Testis (tissue), 3 donors: ENCODE measurements around the gene BEND4. TPM values are rescaled to one million over a fixed set of nuclear protein-coding genes. Genes with fewer than 3 reads are reported as not detected.

ENCODE experiments used
- DNase-seq: peaks from one replicate; pipeline ENCODE4 v3.0.0-alpha.2; 2019
- H3K27ac ChIP-seq, 2 donors: fragments of 200-600 bp; sonication (generic); one replicate each; pipeline ENCODE4 v1.5.1; 2019
- H3K27me3 ChIP-seq: fragments of 200-600 bp; sonication (generic); one replicate; pipeline ENCODE4 v1.5.1; 2019
- H3K36me3 ChIP-seq: fragments of 200-600 bp; sonication (generic); one replicate; pipeline ENCODE4 v1.5.1; 2017; ENCODE audit warnings: low read depth; ENCODE audit errors: missing control alignments
- H3K4me1 ChIP-seq: fragments of 200-600 bp; sonication (generic); one replicate; pipeline ENCODE4 v1.5.1; 2019
- H3K4me3 ChIP-seq, 2 donors: fragments of 200-600 bp; sonication (generic); one replicate each; pipeline ENCODE4 v1.5.1; 2017 to 2019
- H3K9me3 ChIP-seq: fragments of 200-600 bp; sonication (generic); one replicate; pipeline ENCODE4 v1.5.1; 2017
- CTCF ChIP-seq, 3 experiments: fragments of 450-650 bp in 2 of 3; fragments of 200-600 bp in 1 of 3; sonication (generic) in 1 of 3; IDR thresholded peaks; one replicate each; pipeline ENCODE4 v1.5.1; 2016 to 2019; ENCODE audit warnings: antibody characterized with exemption in 3 of 3, mild to moderate bottlenecking in 2 of 3, moderate library complexity in 1 of 3
- POLR2A ChIP-seq: fragments of 450-650 bp; IDR thresholded peaks from one replicate; pipeline ENCODE4 v1.6.1; 2017; ENCODE audit warnings: antibody characterized with exemption, mild to moderate bottlenecking, moderate library complexity
- WGBS, 2 donors: methylation state at CpG; one replicate each; pipeline ENCODE4 v1.1.5; 2018; 5-methylcytosine and 5-hydroxymethylcytosine counted together
- intact Hi-C: fragments of 100-400 bp; cut with DNase I; formaldehyde crosslinking; loops from one replicate; pipeline ENCODE4 v1.15.1; 2023; ENCODE audit warnings: low total_unique reads
- polyA plus RNA-seq: library from polyadenylated mRNA; stranded (reverse); fragments of 350-450 nt; fragmentation: Illumina TruSeq; extraction: RNeasy Lipid Tissue Mini Kit (QIAGEN cat#74804); gene quantifications from one replicate; pipeline ENCODE4 v1.2.3, GENCODE V29; 2014; ENCODE audit warnings: low read depth, low replicate concordance; ENCODE audit not compliant: insufficient read depth
- total RNA-seq, 2 donors: library from RNA; depleted of rRNA; stranded (reverse); fragments of >200 nt; gene quantifications; one replicate each; pipeline ENCODE4 v1.2.3, GENCODE V29; 2016

The BEND4 gene
- total and polyA plus RNA-seq, 3 donors from 2014 or later, result 16.0 to 43.7 (median 35.7) TPM

DNA sequence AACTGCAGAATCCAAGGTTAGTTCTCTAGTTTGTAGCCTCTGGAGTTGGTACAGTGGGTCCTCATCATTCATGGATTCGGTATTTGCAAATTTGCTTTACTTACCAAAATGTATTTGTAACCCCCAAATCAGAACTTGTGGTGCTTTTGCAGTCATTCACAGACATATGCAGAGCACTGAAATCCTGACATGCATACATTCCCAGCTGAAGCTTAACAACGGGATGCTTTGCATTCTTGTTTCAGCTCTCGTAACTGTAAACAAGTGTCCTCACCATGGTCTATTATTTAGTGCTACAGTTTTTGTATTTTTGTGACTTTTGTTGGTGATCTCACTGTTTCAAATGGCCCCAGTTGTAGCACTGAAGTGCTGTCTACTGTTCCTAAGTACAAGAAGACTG is 16.1 kb downstream of the BEND4 start:
- no peak overlapping the region for H3K27ac ChIP-seq
- no peak overlapping the region for H3K4me3 ChIP-seq
- TF ChIP-seq POLR2A (no peak), CTCF (IDR thresholded peaks at IDR 0.05) (no peak)
- no peak for DNase-seq
- intact Hi-C loops, result no loop called here
- 85 to 89% methylated on average over 3 of the region's 3 CpGs for WGBS, 2 donors
- H3K27me3 ChIP-seq, result no peaks in the 10 kb centered on the region
- no peaks in the 10 kb centered on the region for H3K9me3 ChIP-seq
- H3K4me1 ChIP-seq, result no peaks in the 10 kb centered on the region
- no peaks in the 10 kb centered on the region for H3K36me3 ChIP-seq

DNA sequence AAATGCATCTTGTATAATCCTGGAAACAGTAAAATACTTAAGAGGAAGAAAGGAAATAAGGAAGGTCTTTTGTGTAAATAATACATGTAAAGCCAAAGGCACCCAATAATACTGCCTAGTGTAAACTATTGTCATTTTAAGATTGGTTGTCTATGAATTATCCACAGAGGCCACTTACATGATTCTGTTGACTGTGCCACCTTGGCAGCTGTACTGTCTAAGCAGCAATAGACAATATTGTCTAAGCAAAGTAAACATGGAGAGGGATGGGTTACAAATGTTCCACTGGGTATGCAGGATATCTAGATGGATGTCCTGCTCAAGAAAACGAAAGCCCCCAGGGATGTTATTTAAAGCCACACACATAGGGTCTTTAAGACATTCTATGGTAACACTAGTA is 19.4 kb downstream of the BEND4 start:
- H3K4me1 ChIP-seq, result no peaks in the 10 kb centered on the region
- H3K4me3 ChIP-seq, result no peak overlapping the region
- no peak for DNase-seq
- no peak overlapping the region for H3K27ac ChIP-seq
- WGBS, 2 donors, result 79 to 81% methylated on average over 1 of the region's 1 CpG
- intact Hi-C loops, result no loop called here
- no peak for TF ChIP-seq POLR2A
- no peak for TF ChIP-seq CTCF (IDR thresholded peaks at IDR 0.05)
- no peaks in the 10 kb centered on the region for H3K27me3 ChIP-seq
- no peaks in the 10 kb centered on the region for H3K9me3 ChIP-seq
- H3K36me3 ChIP-seq, result no peaks in the 10 kb centered on the region

DNA sequence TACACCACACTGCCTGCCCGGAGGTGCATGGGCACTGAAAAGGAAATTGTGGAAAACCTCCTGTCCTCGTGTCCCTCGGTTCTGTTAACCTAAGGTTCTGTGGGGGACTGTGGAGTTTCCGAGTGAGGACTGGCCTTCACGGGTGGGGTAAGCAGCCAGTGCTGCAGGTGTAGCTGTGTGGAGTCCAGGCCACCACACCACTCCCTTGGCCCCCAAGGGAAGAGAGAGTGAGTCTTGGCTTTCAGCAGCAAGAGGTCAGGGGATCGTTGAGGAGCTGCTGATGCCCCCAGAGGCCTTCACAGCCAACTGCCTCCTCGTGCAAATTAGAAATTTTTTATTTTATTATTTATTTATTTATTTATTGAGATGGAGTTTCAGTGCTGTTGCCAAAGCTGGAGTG is 20.4 kb downstream of the BEND4 start:
- Histone ChIP-seq H3K27ac (no peak overlapping the region), H3K27me3 (no peaks in the 10 kb centered on the region), H3K4me3 (no peak overlapping the region), H3K4me1 (no peaks in the 10 kb centered on the region), H3K9me3 (no peaks in the 10 kb centered on the region), H3K36me3 (no peaks in the 10 kb centered on the region)
- WGBS, 2 donors, result 80 to 85% methylated on average over 7 of the region's 7 CpGs
- no peak for TF ChIP-seq POLR2A
- TF ChIP-seq CTCF (IDR thresholded peaks at IDR 0.05), result no peak
- DNase-seq, result no peak
- intact Hi-C loops, result no loop called here

DNA sequence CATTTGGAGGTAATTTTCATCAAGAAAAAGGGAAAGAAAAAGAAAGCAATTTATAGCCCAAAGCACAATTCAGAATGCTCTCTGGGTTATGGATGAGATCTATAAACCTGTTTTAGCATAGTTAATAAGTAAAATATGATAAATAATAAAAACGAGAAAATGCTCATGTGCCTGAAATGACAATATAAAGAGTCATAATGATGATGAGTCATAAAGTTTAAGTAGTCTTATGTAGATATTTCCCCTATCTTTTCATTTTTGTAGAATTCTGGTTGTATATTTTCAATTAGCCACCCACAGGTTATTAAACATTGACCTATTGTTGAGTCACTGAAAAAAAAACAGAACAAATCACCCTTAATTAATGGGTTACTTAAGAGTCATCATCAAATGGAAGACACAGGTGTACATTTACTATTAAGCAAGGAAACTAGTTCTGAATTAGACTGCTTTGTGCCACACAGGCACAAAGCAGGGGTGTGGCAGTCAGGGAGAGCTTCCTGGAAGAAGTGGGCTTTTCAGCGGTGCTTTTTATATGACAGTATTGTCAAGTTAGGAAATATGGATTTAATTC is 29.3 kb downstream of the BEND4 start:
- 91 to 92% methylated on average over 2 of the region's 2 CpGs for WGBS, 2 donors
- H3K27ac ChIP-seq, result no peak overlapping the region
- no peak overlapping the region for H3K4me3 ChIP-seq
- no peaks in the 10 kb centered on the region for H3K27me3 ChIP-seq
- intact Hi-C loops, result no loop called here
- no peaks in the 10 kb centered on the region for H3K9me3 ChIP-seq
- no peak for DNase-seq
- H3K4me1 ChIP-seq, result no peaks in the 10 kb centered on the region
- TF ChIP-seq CTCF (IDR thresholded peaks at IDR 0.05), result no peak
- no peak for TF ChIP-seq POLR2A
- H3K36me3 ChIP-seq, result no peaks in the 10 kb centered on the region

DNA sequence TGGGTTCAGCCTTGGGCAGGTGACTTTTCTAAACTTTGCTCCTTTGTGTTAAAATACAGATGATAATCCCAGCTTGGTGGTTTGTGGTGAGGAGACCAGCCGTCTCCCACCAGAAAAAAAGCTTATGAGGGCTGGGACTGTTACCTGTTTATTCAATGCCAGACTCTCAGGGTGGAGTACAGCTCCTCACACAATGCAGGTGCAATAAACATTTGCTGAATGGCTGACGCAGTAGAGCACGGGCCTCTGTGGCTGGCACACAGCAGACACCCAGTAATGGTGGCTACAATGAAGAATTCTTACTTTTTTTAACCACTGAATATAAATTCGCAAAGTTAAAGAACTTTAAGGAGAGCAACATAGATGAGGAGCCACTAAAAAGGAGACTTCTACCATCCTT is 30.2 kb downstream of the BEND4 start:
- intact Hi-C loops, result no loop called here
- no peaks in the 10 kb centered on the region for H3K36me3 ChIP-seq
- 88% methylated on average over 4 of the region's 4 CpGs for WGBS, 2 donors
- H3K27ac ChIP-seq, result no peak overlapping the region
- no peaks in the 10 kb centered on the region for H3K9me3 ChIP-seq
- no peaks in the 10 kb centered on the region for H3K4me1 ChIP-seq
- TF ChIP-seq CTCF (IDR thresholded peaks at IDR 0.05) (no peak), POLR2A (no peak)
- no peaks in the 10 kb centered on the region for H3K27me3 ChIP-seq
- no peak for DNase-seq
- H3K4me3 ChIP-seq, result no peak overlapping the region
